CD14-positive monocyte (primary cell): ENCODE data around the gene MYOC. TPM values are rescaled to one million over a fixed set of nuclear protein-coding genes. Genes with fewer than 3 reads are reported as not detected.

Experiments
- DNase-seq, 3 donors: peaks; one replicate each; pipeline ENCODE4 v3.0.0-alpha.2; 2011 to 2022
- H2AFZ ChIP-seq: 2 replicates; pipeline ENCODE4 v1.6.0; 2012; ENCODE audit warnings: mild to moderate bottlenecking, low read depth, low read length, inconsistent platforms; ENCODE audit not compliant: insufficient read depth, poor library complexity, severe bottlenecking
- H3K27ac ChIP-seq, 2 donors: 1 replicate in 1 of 2; 2 replicates in 1 of 2; pipeline ENCODE4 v1.5.1; 2012 to 2013; ENCODE audit warnings: low read length in 2 of 2, control low read depth in 1 of 2, inconsistent platforms in 1 of 2, low read depth in 1 of 2, mild to moderate bottlenecking in 1 of 2
- H3K27me3 ChIP-seq, 2 donors: one replicate each; pipeline versions ENCODE4 v1.6.0 to v1.6.1; 2011 to 2013; ENCODE audit warnings: low read length in 2 of 2; ENCODE audit not compliant: control insufficient read depth in 2 of 2, insufficient read depth in 2 of 2
- H3K36me3 ChIP-seq, 2 donors: replicated peaks in 1 of 2; 1 replicate in 1 of 2; 2 replicates in 1 of 2; pipeline versions ENCODE4 v1.5.1 to v1.6.1; 2012 to 2013; ENCODE audit warnings: low read length in 2 of 2, control low read depth in 1 of 2, inconsistent platforms in 1 of 2, mild to moderate bottlenecking in 1 of 2; ENCODE audit not compliant: insufficient read depth in 2 of 2, control insufficient read depth in 1 of 2
- H3K4me1 ChIP-seq, 2 donors: 1 replicate in 1 of 2; 2 replicates in 1 of 2; pipeline versions ENCODE4 v1.5.1 to v1.6.1; 2012 to 2013; ENCODE audit warnings: low read length in 2 of 2, control low read depth in 1 of 2, inconsistent platforms in 1 of 2, mild to moderate bottlenecking in 1 of 2, moderate library complexity in 1 of 2; ENCODE audit not compliant: insufficient read depth in 2 of 2, control insufficient read depth in 1 of 2
- H3K4me2 ChIP-seq: replicated peaks from 2 replicates; pipeline ENCODE3; 2012; ENCODE audit warnings: low read length, moderate library complexity, mild to moderate bottlenecking; ENCODE audit not compliant: poor library complexity, severe bottlenecking; ENCODE audit errors: extremely low read depth
- H3K4me3 ChIP-seq, 3 experiments: fragments of 200-600 bp in 1 of 3; sonication (generic) in 1 of 3; replicated peaks in 1 of 3; 1 replicate in 2 of 3; 2 replicates in 1 of 3; pipeline ENCODE4 v1.5.1; 2011 to 2013; ENCODE audit warnings: low read length in 3 of 3, mild to moderate bottlenecking in 3 of 3, control low read depth in 2 of 3, low read depth in 2 of 3, inconsistent platforms in 1 of 3, moderate library complexity in 1 of 3
- H3K79me2 ChIP-seq: 2 replicates; pipeline ENCODE4 v1.6.0; 2012; ENCODE audit warnings: mild to moderate bottlenecking, control low read depth, inconsistent platforms, low read length, moderate library complexity; ENCODE audit not compliant: insufficient read depth
- H3K9ac ChIP-seq: 2 replicates; pipeline ENCODE4 v1.6.0; 2017; ENCODE audit warnings: low read length, mild to moderate bottlenecking; ENCODE audit not compliant: insufficient read depth, poor library complexity, severe bottlenecking
- H3K9me3 ChIP-seq, 2 donors: replicated peaks in 1 of 2; 1 replicate in 1 of 2; 2 replicates in 1 of 2; pipeline versions ENCODE4 v1.5.1 to v1.6.1; 2012 to 2013; ENCODE audit warnings: low read length in 2 of 2, control low read depth in 1 of 2; ENCODE audit not compliant: control insufficient read depth in 1 of 2, insufficient read depth in 1 of 2
- H4K20me1 ChIP-seq: 2 replicates; pipeline ENCODE4 v1.6.0; 2012; ENCODE audit warnings: mild to moderate bottlenecking, low read length, control low read depth, moderate library complexity; ENCODE audit not compliant: insufficient read depth
- H3K27ac Mint-ChIP-seq, 7 donors: one replicate each; pipeline ENCODE4 v1.8.0; 2020; ENCODE audit warnings: mild to moderate bottlenecking in 7 of 7, mixed read lengths in 7 of 7, moderate library complexity in 6 of 7, inconsistent platforms in 2 of 7
- H3K27me3 Mint-ChIP-seq, 3 donors: one replicate each; pipeline ENCODE4 v1.8.0; 2021 to 2022; ENCODE audit warnings: low read depth in 3 of 3, mild to moderate bottlenecking in 3 of 3, mixed read lengths in 3 of 3, moderate library complexity in 3 of 3, inconsistent platforms in 1 of 3
- H3K36me3 Mint-ChIP-seq, 2 donors: one replicate each; pipeline ENCODE4 v1.8.0; 2020; ENCODE audit warnings: mixed read lengths in 2 of 2, inconsistent platforms in 1 of 2, mild to moderate bottlenecking in 1 of 2
- H3K4me1 Mint-ChIP-seq: one replicate; pipeline ENCODE4 v1.8.0; 2020; ENCODE audit warnings: mild to moderate bottlenecking, mixed read lengths
- H3K4me3 Mint-ChIP-seq, 2 donors: one replicate each; pipeline ENCODE4 v1.8.0; 2020; ENCODE audit warnings: mild to moderate bottlenecking in 2 of 2, mixed read lengths in 2 of 2, moderate library complexity in 1 of 2
- H3K9me3 Mint-ChIP-seq, 7 donors: one replicate each; pipeline ENCODE4 v1.8.0; 2020 to 2022; ENCODE audit warnings: mixed read lengths in 7 of 7, mild to moderate bottlenecking in 6 of 7, moderate library complexity in 6 of 7, inconsistent platforms in 2 of 7
- WGBS: methylation state at CpG from one replicate; pipeline ENCODE4 v1.1.5; 2013; ENCODE audit warnings: missing lambda C conversion rate; ENCODE audit not compliant: insufficient coverage; 5-methylcytosine and 5-hydroxymethylcytosine counted together
- intact Hi-C, 2 donors: fragments of 100-400 bp; cut with micrococcal nuclease; formaldehyde crosslinking; loops; one replicate each; pipeline versions ENCODE4 v1.15.0 to v1.15.1; 2023
- polyA plus RNA-seq, 3 donors: library from polyadenylated mRNA; depleted of rRNA in 1 of 3; unstranded in 2 of 3; stranded (reverse) in 1 of 3; fragments of 300-500 nt in 2 of 3; fragments of >200 nt in 1 of 3; fragmentation: Illumina TruSeq in 2 of 3; gene quantifications; 1 replicate in 2 of 3; 2 replicates in 1 of 3; pipeline ENCODE4 v1.2.3, GENCODE V29; 2012 to 2021
- TF ChIP-seq, protein P1 (sequence below): fragments of 200-600 bp; IDR thresholded peaks from one replicate; pipeline ENCODE4 v1.8.0; 2022; ENCODE audit warnings: antibody characterized with exemption, mild to moderate bottlenecking

MYOC gene
- polyA plus RNA-seq, 3 donors = not detected

GRCh38 chr1:171590022-171590421 is 62.5 kb downstream of the MYOC start:
- Histone ChIP-seq H3K4me2 (no peak overlapping the region), H4K20me1 (no peaks in the 10 kb centered on the region), H3K27me3 (no peaks in the 10 kb centered on the region), H3K36me3 (peaks cover 82 to 92% of the 10 kb centered on the region in 2 donors), H3K4me3 (no peak overlapping the region), H3K79me2 (no peaks in the 10 kb centered on the region), H3K9ac (no peak overlapping the region), H3K4me1 (no peaks in the 10 kb centered on the region), H2AFZ (no peak overlapping the region), H3K27ac (no peak overlapping the region), H3K9me3 (no peaks in the 10 kb centered on the region)
- no peaks in the 10 kb centered on the region for H3K9me3 Mint-ChIP-seq
- H3K4me1 Mint-ChIP-seq = no peaks in the 10 kb centered on the region
- no peak overlapping the region for H3K4me3 Mint-ChIP-seq
- TF ChIP-seq, protein P1, sequence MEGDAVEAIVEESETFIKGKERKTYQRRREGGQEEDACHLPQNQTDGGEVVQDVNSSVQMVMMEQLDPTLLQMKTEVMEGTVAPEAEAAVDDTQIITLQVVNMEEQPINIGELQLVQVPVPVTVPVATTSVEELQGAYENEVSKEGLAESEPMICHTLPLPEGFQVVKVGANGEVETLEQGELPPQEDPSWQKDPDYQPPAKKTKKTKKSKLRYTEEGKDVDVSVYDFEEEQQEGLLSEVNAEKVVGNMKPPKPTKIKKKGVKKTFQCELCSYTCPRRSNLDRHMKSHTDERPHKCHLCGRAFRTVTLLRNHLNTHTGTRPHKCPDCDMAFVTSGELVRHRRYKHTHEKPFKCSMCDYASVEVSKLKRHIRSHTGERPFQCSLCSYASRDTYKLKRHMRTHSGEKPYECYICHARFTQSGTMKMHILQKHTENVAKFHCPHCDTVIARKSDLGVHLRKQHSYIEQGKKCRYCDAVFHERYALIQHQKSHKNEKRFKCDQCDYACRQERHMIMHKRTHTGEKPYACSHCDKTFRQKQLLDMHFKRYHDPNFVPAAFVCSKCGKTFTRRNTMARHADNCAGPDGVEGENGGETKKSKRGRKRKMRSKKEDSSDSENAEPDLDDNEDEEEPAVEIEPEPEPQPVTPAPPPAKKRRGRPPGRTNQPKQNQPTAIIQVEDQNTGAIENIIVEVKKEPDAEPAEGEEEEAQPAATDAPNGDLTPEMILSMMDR = no peak
- peaks cover 0 to 2% (median 2%) of the 10 kb centered on the region in 3 donors for H3K27me3 Mint-ChIP-seq
- H3K36me3 Mint-ChIP-seq = peaks cover 77 to 90% of the 10 kb centered on the region in 2 donors
- intact Hi-C loops = no loop called here
- WGBS = no CpG with 5 or more reads among the region's 1 CpG
- H3K27ac Mint-ChIP-seq = peak overlapping the region in 1 of 7 donors; percentile 43
- DNase-seq = no peak

DNA sequence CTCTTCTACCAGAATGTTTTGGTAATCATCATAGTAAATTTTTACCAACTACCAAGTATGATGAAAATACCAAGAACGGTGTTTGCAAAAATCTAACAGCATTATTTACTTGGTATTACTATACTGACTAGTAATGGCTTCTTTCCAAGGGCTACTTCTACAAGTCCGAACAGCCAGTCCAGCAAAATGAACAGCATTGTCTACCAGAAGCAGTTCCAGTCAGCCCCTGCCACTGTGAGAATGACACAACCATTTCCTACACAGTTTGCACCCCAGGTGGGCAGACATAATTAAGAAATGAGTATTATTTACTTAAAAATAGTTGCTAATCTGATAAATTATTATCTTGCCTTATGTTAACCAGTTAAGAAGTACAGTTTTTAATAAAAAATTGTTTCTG is 64.3 kb downstream of the MYOC start:
- peaks cover 84 to 90% of the 10 kb centered on the region in 2 donors for H3K36me3 Mint-ChIP-seq
- TF ChIP-seq, protein P1 = no peak
- WGBS = no CpG with 5 or more reads among the region's 2 CpGs
- no peaks in the 10 kb centered on the region for H3K4me1 Mint-ChIP-seq
- Histone ChIP-seq H3K9ac (no peak overlapping the region), H3K4me2 (no peak overlapping the region), H3K36me3 (peaks cover 94 to 98% of the 10 kb centered on the region in 2 donors), H3K9me3 (no peaks in the 10 kb centered on the region), H3K27me3 (no peaks in the 10 kb centered on the region), H3K4me3 (no peak overlapping the region), H2AFZ (no peak overlapping the region), H3K79me2 (no peaks in the 10 kb centered on the region), H3K27ac (no peak overlapping the region), H3K4me1 (no peaks in the 10 kb centered on the region), H4K20me1 (no peaks in the 10 kb centered on the region)
- no peak overlapping the region for H3K4me3 Mint-ChIP-seq
- intact Hi-C loops = loop anchor here in 1 of 2 donors (10.0 kb wide), 1 partner anchor 63 kb away; no protein-coding TSS in a partner anchor
- H3K27me3 Mint-ChIP-seq = peaks cover 0 to 2% (median 2%) of the 10 kb centered on the region in 3 donors
- no peak for DNase-seq
- H3K9me3 Mint-ChIP-seq = no peaks in the 10 kb centered on the region
- no peak overlapping the region for H3K27ac Mint-ChIP-seq
